ENCODE data around the gene RBMS3. TPM values are rescaled to one million over a fixed set of nuclear protein-coding genes. Genes with fewer than 3 reads are reported as not detected.

The RBMS3 gene
- total RNA-seq, 4 donors from 2014 or later = 51.5 to 76.0 (median 66.6) TPM

DNA sequence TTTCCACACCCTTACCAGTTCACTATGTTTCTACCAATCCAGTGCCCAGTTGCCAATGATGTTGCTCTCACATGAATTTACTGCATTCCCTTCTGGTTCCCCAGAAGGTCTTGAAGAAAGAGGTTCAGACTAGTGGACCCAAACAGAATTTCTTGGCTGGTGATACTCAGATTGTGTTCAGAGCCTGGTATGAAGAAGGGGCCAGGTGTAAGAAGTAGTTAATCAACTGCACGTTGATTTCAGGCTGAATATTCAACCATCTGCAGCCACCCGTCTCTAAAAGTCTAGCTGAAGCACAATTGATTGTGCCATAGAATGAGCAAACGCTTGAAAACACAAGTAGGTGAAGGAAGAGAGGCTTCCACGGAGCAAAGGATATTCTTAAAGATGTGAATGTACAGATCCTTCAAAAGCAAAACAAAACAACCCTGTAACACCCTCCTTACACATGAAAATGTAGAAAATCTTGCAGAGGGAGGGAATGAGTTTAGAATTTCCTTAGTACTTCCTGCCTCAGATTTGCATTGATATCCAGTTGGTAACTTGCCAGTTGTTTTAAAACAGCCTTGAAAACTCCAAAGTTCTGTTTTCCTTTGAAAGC lies 4.7 kb downstream of the RBMS3 start:
- Histone ChIP-seq H3K4me1 (peaks cover 0 to 34% (median 0%) of the 10 kb centered on the region in 3 donors), H3K9me3 (no peaks in the 10 kb centered on the region), H3K27ac (peak overlapping the region; percentile 39 to 89 (median 56)), H3K4me3 (peak overlapping the region; percentile 35 to 61), H3K36me3 (no peaks in the 10 kb centered on the region), H3K27me3 (no peaks in the 10 kb centered on the region)
- TF ChIP-seq POLR2AphosphoS5 (IDR thresholded peaks at IDR 0.05) (no peak), EP300 (IDR thresholded peaks at IDR 0.05) (no peak), POLR2A (IDR thresholded peaks at IDR 0.05) (no peak)
- TF ChIP-seq, protein P1, sequence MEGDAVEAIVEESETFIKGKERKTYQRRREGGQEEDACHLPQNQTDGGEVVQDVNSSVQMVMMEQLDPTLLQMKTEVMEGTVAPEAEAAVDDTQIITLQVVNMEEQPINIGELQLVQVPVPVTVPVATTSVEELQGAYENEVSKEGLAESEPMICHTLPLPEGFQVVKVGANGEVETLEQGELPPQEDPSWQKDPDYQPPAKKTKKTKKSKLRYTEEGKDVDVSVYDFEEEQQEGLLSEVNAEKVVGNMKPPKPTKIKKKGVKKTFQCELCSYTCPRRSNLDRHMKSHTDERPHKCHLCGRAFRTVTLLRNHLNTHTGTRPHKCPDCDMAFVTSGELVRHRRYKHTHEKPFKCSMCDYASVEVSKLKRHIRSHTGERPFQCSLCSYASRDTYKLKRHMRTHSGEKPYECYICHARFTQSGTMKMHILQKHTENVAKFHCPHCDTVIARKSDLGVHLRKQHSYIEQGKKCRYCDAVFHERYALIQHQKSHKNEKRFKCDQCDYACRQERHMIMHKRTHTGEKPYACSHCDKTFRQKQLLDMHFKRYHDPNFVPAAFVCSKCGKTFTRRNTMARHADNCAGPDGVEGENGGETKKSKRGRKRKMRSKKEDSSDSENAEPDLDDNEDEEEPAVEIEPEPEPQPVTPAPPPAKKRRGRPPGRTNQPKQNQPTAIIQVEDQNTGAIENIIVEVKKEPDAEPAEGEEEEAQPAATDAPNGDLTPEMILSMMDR (IDR thresholded peaks at IDR 0.05) = no peak
- WGBS, 2 donors (ENCODE audit: low coverage in 1 of 2) = 19 to 59% methylated on average over 2 to 3 of the region's 4 CpGs
- ATAC-seq = no peak

DNA sequence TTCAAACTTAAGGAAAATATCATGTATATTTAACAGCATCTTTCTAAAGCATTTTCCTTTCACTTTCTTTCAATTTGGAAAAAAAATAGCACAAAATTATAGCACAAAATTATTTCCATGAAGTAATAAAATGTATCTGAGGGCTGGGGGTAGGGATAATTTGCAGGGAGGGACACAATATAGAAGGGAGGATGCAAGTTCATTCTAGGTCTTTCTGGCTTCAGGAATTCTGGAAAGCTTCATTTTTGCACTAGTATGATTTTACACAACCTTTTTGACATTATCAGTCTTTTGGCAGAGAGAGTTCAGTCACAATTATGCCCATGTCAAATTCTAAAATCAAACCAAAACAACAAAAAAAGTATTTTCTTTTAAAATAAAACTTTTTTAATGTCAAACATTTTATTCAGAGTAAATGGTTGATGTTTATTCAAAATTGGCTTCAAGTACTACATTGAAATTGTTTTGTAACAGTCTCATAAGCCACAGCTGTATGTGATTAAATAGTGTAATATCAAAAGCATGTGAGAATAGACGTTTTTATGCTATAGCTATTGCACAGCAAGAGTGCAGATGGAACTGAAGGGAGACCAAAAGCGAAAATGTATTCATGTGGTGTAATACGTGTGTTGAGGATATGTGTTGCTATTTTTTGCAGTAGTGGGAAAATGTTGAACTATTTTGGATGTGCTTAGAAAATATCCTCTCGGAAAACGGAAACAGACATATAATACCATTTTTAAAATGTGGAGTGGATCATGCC lies 5.8 kb downstream of the RBMS3 start:
- Histone ChIP-seq H3K36me3 (no peaks in the 10 kb centered on the region), H3K9me3 (no peaks in the 10 kb centered on the region), H3K4me1 (peaks cover 0 to 45% (median 5%) of the 10 kb centered on the region in 3 donors), H3K4me3 (peak overlapping the region; percentile 14 to 61), H3K27me3 (no peaks in the 10 kb centered on the region), H3K27ac (peak overlapping the region in 2 of 4 donors; percentile 56 to 89)
- 43 to 58% methylated on average over 5 of the region's 5 CpGs for WGBS, 2 donors (ENCODE audit: low coverage in 1 of 2)
- no peak for ATAC-seq
- TF ChIP-seq POLR2A (IDR thresholded peaks at IDR 0.05) (no peak), EP300 (IDR thresholded peaks at IDR 0.05) (no peak), POLR2AphosphoS5 (IDR thresholded peaks at IDR 0.05) (no peak)
- TF ChIP-seq, protein P1 (IDR thresholded peaks at IDR 0.05) = no peak

DNA sequence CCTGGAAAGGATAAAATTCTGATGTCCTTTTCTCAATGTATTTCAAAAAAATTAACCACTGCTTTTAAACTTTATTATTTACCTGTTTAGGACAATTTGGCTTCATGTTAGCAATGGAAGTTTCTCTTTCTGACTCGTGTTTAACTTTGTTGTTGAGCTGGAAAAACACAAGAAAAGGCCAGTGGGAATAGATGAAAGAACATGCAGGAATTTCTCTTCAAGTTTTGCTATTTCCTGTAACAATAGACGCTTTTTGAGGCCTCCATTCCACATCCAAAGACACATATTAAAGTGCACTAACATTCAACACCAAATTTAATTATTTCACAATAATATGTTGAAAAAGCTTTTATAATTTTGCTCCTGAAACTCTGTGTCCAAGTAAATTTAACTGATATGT lies 9.7 kb downstream of the RBMS3 start:
- TF ChIP-seq EP300 (IDR thresholded peaks at IDR 0.05) = no peak
- no peak for TF ChIP-seq POLR2AphosphoS5 (IDR thresholded peaks at IDR 0.05)
- TF ChIP-seq POLR2A (IDR thresholded peaks at IDR 0.05) = no peak
- TF ChIP-seq, protein P1 (IDR thresholded peaks at IDR 0.05) = no peak
- ATAC-seq = no peak
- H3K36me3 ChIP-seq = no peaks in the 10 kb centered on the region
- WGBS, 2 donors (ENCODE audit: low coverage in 1 of 2) = 38 to 48% methylated on average over 2 of the region's 2 CpGs
- H3K27ac ChIP-seq = no peak overlapping the region
- H3K9me3 ChIP-seq = no peaks in the 10 kb centered on the region
- peaks cover 0 to 54% (median 5%) of the 10 kb centered on the region in 3 donors for H3K4me1 ChIP-seq
- no peak overlapping the region for H3K4me3 ChIP-seq
- no peaks in the 10 kb centered on the region for H3K27me3 ChIP-seq

DNA sequence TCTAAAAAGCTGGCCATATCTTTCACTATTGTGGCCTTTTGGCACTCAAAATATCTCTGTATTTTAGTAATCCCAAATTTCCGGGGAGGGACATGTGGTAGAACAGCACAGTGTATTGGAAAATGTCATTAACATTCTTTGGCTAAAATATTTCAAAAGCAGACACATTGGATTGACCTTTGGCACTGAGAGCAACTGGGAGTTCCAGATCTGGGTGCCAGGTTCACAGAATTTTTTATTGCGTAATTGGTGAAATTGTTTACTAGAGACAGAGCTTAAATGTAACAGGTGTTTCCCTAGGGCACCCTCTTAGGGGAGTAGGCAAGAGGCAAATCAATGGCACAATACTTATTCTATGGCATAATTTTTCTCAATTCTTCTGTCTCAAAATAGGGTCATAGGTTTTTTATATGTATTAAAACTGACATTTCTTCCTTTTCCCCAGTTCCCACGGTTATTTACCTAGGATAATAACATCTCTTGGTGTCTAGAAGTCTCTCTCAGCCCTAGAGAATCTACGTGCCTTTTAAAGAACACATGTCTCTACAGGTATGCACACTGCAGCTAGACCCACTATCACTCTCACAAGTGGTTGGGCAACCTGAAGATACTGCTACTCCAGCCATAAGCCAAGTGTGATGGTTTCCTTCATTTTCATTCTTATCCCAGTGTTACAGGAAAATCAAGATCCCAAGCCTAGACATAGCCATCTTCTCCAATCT lies 10.6 kb downstream of the RBMS3 start:
- no peaks in the 10 kb centered on the region for H3K36me3 ChIP-seq
- TF ChIP-seq, protein P1 (IDR thresholded peaks at IDR 0.05) = no peak
- TF ChIP-seq EP300 (IDR thresholded peaks at IDR 0.05) (no peak), POLR2AphosphoS5 (IDR thresholded peaks at IDR 0.05) (peak; percentile 74), POLR2A (IDR thresholded peaks at IDR 0.05) (no peak)
- H3K9me3 ChIP-seq = no peaks in the 10 kb centered on the region
- WGBS, 2 donors (ENCODE audit: low coverage in 1 of 2) = 53 to 59% methylated on average over 4 of the region's 4 CpGs
- ATAC-seq = peak; percentile 82
- no peak overlapping the region for H3K4me3 ChIP-seq
- no peaks in the 10 kb centered on the region for H3K27me3 ChIP-seq
- peaks cover 0 to 46% (median 5%) of the 10 kb centered on the region in 3 donors for H3K4me1 ChIP-seq
- H3K27ac ChIP-seq = peak overlapping the region in 1 of 4 donors; percentile 30
